ENCODE data around the gene CIRBP. TPM values are rescaled to one million over a fixed set of nuclear protein-coding genes. Genes with fewer than 3 reads are reported as not detected.

Gene CIRBP
- total RNA-seq, 2 donors from 2014 or later, result 163 to 179 TPM

DNA sequence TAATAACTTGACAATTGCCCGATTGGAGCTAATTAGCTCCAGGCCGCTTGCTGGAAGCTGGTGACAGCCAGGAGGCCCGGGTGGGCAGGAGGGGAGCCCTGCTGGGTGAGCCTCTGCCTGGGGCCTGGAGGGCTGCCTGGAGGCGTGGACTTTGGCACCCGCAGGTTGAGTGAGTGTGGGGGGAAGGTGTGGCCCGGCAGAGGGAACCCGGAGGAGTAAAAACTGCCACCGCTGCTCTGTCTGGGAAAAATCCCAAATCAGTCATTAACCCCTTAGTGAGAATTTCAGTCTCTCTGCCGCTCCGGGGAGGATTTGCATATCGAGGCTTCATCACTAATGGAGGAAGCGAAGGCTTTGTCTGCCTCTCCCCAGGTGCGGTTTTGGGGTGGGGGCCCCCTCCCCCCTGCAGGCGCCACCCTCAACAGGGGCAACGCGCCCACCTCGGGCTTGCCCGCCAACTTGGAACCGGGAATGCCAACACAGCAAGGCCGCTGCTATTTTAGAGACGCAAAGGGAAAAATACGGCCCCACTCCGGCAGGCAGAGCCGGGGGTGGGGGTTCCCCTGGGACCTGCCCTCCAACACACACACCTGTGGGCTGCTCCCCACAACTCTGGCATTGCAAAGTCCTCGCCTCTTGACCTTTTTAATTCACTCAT is 22.8 kb downstream of the CIRBP start:
- no peaks in the 10 kb centered on the region for H3K36me3 ChIP-seq
- DNase-seq, result peak; percentile 83
- intact Hi-C loops (cut with DNase I), result no loop called here
- H3K9me3 ChIP-seq, result no peaks in the 10 kb centered on the region
- H3K9ac ChIP-seq (ENCODE audit: low read depth in 2 of 2, low read length in 2 of 2), result peak overlapping the region; percentile 60 to 79
- peak overlapping the region; percentile 23 for H3K4me3 ChIP-seq
- TF ChIP-seq, protein P1, sequence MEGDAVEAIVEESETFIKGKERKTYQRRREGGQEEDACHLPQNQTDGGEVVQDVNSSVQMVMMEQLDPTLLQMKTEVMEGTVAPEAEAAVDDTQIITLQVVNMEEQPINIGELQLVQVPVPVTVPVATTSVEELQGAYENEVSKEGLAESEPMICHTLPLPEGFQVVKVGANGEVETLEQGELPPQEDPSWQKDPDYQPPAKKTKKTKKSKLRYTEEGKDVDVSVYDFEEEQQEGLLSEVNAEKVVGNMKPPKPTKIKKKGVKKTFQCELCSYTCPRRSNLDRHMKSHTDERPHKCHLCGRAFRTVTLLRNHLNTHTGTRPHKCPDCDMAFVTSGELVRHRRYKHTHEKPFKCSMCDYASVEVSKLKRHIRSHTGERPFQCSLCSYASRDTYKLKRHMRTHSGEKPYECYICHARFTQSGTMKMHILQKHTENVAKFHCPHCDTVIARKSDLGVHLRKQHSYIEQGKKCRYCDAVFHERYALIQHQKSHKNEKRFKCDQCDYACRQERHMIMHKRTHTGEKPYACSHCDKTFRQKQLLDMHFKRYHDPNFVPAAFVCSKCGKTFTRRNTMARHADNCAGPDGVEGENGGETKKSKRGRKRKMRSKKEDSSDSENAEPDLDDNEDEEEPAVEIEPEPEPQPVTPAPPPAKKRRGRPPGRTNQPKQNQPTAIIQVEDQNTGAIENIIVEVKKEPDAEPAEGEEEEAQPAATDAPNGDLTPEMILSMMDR (IDR thresholded peaks at IDR 0.05), result no peak
- H3K27ac ChIP-seq, result peak overlapping the region; percentile 73
- peaks cover 6% of the 10 kb centered on the region for H3K4me1 ChIP-seq
- peaks cover 8% of the 10 kb centered on the region for H3K27me3 ChIP-seq

DNA sequence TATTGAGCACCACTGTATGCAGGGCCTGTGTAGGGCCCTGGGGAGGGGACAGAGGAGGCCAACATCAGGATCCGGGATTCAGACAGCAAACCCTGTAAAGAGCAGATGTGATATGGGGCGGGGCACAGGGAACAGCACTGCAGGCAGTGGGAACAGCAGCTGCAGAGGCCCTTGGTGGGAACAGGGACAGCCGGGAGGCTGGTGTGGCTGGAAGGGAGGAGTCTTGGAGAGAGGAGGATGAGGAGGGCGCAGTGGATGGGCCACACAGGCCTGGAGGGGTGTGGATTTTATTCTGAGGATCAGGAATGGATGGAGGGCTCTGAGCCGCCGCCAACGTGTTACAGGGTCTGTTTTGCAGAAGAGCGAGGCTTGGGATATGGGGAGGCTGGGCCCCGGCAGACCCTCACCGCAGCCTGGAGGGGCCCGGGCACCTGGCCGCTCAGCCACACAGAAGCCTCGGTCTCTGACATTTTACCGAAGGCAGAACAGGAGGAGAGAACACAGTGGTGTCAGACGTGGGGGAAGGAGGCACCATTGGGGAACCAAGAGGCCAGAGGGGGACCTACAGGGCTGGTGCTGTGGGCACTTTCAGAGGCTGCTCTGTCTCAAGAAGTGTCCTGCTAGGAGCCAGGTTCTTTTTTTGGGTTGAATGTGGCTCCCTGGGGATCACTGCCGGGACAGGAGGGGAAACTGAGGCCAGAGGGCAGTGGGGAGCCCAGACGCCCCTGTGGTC is 23.5 kb downstream of the CIRBP start:
- Histone ChIP-seq H3K27me3 (peaks cover 4% of the 10 kb centered on the region), H3K9ac (ENCODE audit: low read depth in 2 of 2, low read length in 2 of 2) (peak overlapping the region in 1 of 2 donors; percentile 79), H3K4me3 (peak overlapping the region; percentile 23), H3K27ac (peak overlapping the region; percentile 73), H3K9me3 (no peaks in the 10 kb centered on the region), H3K36me3 (no peaks in the 10 kb centered on the region), H3K4me1 (peaks cover 6% of the 10 kb centered on the region)
- TF ChIP-seq, protein P1 (IDR thresholded peaks at IDR 0.05), result no peak
- intact Hi-C loops (cut with DNase I), result no loop called here
- DNase-seq, result peak; percentile 47

DNA sequence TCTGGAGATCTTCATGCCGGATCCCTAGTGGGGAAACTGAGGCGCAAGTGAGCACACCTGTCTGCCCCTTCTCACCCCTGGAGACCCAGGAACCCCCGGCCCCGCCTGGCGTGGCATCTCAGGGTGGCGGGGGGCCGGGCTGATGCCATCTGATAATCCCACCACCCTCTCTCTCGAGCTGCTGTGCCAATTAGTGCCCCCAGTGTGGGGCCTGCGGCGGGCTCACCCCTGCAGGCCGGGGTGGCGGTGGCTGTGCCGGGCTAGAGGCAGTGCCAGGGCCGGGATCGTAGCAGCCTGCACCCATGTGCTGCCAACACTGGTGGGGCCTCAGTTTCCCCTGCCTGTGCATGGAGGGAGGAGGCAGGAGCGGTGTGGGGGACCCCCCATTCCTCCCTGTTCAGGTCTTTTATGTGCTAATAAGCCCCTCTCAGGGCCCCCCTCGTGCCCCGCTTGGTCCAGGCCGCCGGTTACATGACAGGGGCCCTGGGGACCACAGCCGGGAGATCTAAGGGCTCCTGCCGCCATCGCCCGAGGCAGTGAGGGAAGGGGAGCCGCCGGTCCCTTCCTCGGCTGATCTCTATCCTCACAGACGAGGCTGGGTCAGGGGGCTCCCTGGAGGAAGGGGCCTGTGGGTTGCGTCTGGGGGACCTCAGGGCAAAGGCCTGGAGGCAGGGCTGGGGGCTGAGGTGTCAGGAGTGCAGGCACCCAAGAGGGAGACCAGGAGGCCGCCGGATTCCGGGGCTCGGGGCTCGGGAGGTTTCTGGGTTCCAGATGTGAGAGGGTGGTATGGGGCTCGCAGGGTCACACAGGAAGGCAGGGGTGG is 24.9 kb downstream of the CIRBP start:
- no peak for DNase-seq
- no peaks in the 10 kb centered on the region for H3K9me3 ChIP-seq
- peaks cover 6% of the 10 kb centered on the region for H3K4me1 ChIP-seq
- H3K36me3 ChIP-seq, result no peaks in the 10 kb centered on the region
- H3K27ac ChIP-seq, result no peak overlapping the region
- TF ChIP-seq, protein P1 (IDR thresholded peaks at IDR 0.05), result no peak
- no peak overlapping the region for H3K9ac ChIP-seq (ENCODE audit: low read depth in 2 of 2, low read length in 2 of 2)
- H3K27me3 ChIP-seq, result no peaks in the 10 kb centered on the region
- intact Hi-C loops (cut with DNase I), result no loop called here
- no peak overlapping the region for H3K4me3 ChIP-seq

DNA sequence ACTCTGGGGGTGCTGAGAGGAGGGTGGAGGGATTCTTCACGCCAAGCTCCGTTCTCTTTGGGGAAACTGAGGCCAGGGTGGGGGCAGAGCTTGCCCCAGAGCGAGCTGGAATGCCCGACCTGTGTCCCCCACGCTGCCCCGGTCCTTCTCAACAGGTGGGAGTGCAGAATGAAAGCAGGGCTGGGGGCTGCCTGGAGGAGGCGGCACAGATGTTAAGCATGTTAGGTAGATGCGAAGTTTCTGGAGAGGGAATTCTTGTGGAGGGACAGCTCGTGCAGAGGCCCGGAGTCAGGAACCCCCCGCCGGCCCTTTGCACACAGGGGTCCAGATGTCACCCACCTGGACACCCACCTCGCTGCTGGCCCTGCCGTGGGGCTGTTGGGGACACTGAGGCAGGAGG is 25.6 kb downstream of the CIRBP start:
- peaks cover 6% of the 10 kb centered on the region for H3K4me1 ChIP-seq
- no peaks in the 10 kb centered on the region for H3K36me3 ChIP-seq
- H3K9me3 ChIP-seq, result no peaks in the 10 kb centered on the region
- no peak for DNase-seq
- intact Hi-C loops (cut with DNase I), result no loop called here
- H3K27me3 ChIP-seq, result no peaks in the 10 kb centered on the region
- no peak overlapping the region for H3K4me3 ChIP-seq
- no peak overlapping the region for H3K27ac ChIP-seq
- TF ChIP-seq, protein P1 (IDR thresholded peaks at IDR 0.05), result no peak
- H3K9ac ChIP-seq (ENCODE audit: low read depth in 2 of 2, low read length in 2 of 2), result no peak overlapping the region

DNA sequence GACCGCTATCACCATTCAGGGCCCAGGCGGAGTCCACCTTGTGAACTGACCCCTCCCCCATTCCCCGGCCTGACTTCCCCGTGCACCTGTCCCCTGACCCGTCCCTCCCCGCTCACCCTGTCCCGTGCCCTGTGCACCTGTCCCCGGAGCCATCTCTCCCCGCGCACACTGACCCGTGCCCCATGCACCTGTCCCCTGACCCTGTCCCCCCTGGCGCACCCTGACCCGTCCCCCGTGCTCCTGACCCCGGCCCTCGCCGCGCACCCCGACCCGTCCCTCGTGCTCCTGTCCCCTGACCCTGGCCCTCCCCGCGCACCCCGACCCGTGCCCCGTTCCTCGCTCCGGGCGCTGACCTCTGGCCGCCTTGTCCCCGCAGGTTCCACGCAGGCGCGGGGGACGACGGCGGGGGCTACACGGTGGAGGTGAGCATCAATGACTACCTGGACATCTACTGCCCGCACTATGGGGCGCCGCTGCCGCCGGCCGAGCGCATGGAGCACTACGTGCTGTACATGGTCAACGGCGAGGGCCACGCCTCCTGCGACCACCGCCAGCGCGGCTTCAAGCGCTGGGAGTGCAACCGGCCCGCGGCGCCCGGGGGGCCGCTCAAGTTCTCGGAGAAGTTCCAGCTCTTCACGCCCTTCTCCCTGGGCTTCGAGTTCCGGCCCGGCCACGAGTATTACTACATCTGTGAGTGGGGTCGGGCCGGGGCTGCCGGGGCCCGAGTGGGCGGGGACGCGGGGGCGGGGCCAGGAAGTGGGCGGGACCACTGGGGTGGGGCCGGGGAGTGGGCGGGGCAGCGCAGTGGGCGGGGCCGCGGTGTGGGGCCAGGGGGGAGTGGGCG is 26.3 kb downstream of the CIRBP start:
- no peak overlapping the region for H3K9ac ChIP-seq (ENCODE audit: low read depth in 2 of 2, low read length in 2 of 2)
- H3K27ac ChIP-seq, result no peak overlapping the region
- no peak overlapping the region for H3K4me3 ChIP-seq
- no peaks in the 10 kb centered on the region for H3K9me3 ChIP-seq
- H3K27me3 ChIP-seq, result no peaks in the 10 kb centered on the region
- no peak for DNase-seq
- H3K36me3 ChIP-seq, result no peaks in the 10 kb centered on the region
- intact Hi-C loops (cut with DNase I), result no loop called here
- TF ChIP-seq, protein P1 (IDR thresholded peaks at IDR 0.05), result no peak
- peaks cover 6% of the 10 kb centered on the region for H3K4me1 ChIP-seq

Measured in colonic mucosa (tissue), 4 donors.